Measurements from ENCODE around the gene RALGDS. TPM values are rescaled to one million over a fixed set of nuclear protein-coding genes. Genes with fewer than 3 reads are reported as not detected.
A peak's percentile ranks its signal among the peaks of the same experiment; 100 is the strongest.
"Not testable (repeated sequence)": the region's sequence is repeated elsewhere in the genome, so short reads cannot be mapped to it uniquely, and the experiment has no call there.

The RALGDS gene
- total RNA-seq, 1 donor from 2014 or later = 33.1 TPM

DNA sequence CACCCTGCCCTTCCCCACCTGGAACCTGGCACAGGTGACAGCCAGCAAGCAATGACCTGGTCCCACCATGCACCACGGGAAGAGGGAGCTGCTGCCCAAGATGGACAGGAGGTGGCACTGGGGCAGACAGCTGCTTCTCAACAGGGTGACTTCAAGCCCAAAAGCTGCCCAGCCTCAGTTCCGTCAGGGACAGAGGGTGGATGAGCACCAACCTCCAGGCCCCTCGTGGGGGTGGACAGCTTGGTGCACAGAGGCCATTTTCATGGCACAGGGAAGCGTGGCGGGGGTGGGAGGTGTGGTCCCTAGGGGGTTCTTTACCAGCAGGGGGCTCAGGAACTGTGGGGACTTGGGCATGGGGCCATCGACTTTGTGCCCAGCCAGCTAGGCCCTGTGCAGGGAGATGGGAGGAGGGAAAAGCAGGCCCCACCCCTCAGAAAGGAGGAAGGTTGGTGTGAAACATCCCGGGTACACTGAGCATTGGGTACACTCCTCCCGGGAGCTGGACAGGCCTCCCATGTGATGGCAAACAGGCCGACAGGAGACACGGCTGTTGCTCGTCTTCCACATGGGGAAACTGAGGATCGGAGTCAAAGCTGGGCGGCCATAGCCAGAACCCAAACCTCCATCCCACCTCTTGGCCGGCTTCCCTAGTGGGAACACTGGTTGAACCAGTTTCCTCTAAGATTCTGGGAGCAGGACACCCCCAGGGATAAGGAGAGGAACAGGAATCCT is 57.4 kb downstream of the RALGDS start:
- DNase-seq (no peak), ATAC-seq (no peak)
- intact Hi-C loops (cut with micrococcal nuclease) = no loop called here

DNA sequence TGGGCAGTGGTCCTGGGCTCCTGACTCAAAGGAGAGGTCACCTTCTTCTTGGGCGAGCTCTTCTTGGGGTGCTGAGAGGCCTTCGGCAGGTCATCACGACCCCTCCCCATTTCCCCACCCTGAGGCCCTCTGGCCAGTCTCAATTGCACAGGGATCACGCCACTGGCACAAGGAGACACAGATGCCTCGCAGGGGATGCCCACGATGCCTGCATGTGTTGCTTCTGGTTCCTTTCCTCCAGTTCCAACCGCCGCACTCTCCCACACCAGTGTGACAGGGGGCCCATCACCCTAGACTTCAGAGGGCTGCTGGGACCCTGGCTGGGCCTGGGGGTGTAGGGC is 57.9 kb downstream of the RALGDS start:
- ATAC-seq (no peak), DNase-seq (no peak)
- intact Hi-C loops (cut with micrococcal nuclease) = no loop called here

DNA sequence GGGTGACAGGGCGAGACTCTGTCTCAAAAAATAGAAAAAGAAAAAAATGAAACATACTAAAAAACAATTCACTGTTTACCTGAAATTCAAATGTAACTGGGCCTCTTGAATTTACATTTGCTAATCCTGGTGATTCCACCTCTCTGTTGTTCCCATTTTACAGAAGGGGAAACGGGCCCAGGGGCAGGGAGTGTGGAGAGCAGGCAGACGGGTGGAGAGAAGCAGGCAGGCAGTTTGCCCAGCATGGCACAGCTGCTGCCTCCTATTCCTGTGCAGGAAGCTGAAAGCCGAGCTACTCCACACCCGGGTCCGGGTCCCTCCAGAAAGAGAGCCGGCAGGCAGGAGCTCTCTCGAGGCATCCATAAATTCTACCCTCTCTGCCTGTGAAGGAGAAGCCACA is 58.5 kb downstream of the RALGDS start:
- intact Hi-C loops (cut with micrococcal nuclease); ATAC-seq; DNase-seq: not testable (repeated sequence)

DNA sequence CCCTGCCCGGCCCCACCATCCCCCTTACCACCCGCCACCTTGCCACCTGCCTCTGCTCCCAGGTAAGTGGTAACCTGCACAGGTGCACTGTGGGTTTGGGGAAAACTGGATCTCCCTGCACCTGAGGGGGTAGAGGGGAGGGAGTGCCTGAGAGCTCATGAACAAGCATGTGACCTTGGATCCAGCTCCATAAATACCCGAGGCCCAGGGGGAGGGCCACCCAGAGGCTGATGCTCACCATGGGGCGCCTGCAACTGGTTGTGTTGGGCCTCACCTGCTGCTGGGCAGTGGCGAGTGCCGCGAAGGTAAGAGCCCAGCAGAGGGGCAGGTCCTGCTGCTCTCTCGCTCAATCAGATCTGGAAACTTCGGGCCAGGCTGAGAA is 59.3 kb downstream of the RALGDS start, which contains the start of gene CEL:
Gene CEL, plus strand, starts transcription at position 218 of the 382 bp plus-strand sequence. Its CDS starts 22 bp downstream, at position 240.
- DNase-seq; intact Hi-C loops (cut with micrococcal nuclease): not testable (repeated sequence)
- peak; percentile 53 for ATAC-seq

DNA sequence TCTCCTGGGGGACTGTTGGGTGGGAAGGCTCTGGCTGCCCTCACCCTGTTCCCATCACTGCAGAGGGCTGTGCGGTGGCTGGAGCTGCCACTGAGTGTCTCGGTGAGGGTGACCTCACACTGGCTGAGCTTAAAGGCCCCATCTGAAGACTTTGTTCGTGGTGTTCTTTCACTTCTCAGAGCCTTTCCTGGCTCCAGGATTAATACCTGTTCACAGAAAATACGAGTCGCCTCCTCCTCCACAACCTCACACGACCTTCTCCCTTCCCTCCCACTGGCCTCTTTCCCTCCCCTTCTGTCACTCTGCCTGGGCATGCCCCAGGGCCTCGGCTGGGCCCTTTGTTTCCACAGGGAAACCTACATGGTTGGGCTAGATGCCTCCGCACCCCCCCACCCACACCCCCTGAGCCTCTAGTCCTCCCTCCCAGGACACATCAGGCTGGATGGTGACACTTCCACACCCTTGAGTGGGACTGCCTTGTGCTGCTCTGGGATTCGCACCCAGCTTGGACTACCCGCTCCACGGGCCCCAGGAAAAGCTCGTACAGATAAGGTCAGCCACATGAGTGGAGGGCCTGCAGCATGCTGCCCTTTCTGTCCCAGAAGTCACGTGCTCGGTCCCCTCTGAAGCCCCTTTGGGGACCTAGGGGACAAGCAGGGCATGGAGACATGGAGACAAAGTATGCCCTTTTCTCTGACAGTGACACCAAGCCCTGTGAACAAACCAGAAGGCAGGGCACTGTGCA is 59.8 kb downstream of the RALGDS start:
- DNase-seq; intact Hi-C loops (cut with micrococcal nuclease): not testable (repeated sequence)
- peak; percentile 56 for ATAC-seq

DNA sequence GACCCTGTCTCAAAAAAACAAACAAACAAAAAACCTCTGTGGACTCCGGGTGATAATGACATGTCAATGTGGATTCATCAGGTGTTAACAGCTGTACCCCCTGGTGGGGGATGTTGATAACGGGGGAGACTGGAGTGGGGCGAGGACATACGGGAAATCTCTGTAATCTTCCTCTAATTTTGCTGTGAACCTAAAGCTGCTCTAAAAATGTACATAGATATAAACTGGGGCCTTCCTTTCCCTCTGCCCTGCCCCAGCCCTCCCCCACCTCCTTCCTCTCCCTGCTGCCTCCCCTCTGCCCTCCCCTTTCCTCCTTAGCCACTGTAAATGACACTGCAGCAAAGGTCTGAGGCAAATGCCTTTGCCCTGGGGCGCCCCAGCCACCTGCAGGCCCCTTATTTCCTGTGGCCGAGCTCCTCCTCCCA is 60.6 kb downstream of the RALGDS start:
- DNase-seq (no peak), ATAC-seq (peak; percentile 2)
- intact Hi-C loops (cut with micrococcal nuclease) = no loop called here

DNA sequence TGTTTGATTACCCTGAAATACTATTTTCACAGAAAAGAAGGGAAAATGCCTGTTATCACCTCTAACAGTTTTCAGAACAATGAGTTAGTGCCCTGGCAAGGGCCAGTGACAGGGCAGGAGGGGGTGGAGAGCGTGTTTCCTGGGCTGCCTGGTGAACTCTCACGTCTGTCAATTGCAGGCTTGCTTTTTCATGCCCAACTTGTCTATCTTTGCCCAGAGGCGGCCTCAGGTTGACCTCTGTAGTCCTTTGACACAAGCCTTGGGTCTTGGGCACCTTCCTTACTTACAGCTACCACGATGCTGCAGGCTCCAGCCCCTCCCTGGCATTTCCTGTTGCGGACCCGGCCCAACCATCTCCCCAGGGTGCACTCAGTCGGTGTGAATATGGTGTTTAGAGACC is 61.4 kb downstream of the RALGDS start:
- intact Hi-C loops (cut with micrococcal nuclease) = no loop called here
- DNase-seq = no peak
- ATAC-seq = no peak

DNA sequence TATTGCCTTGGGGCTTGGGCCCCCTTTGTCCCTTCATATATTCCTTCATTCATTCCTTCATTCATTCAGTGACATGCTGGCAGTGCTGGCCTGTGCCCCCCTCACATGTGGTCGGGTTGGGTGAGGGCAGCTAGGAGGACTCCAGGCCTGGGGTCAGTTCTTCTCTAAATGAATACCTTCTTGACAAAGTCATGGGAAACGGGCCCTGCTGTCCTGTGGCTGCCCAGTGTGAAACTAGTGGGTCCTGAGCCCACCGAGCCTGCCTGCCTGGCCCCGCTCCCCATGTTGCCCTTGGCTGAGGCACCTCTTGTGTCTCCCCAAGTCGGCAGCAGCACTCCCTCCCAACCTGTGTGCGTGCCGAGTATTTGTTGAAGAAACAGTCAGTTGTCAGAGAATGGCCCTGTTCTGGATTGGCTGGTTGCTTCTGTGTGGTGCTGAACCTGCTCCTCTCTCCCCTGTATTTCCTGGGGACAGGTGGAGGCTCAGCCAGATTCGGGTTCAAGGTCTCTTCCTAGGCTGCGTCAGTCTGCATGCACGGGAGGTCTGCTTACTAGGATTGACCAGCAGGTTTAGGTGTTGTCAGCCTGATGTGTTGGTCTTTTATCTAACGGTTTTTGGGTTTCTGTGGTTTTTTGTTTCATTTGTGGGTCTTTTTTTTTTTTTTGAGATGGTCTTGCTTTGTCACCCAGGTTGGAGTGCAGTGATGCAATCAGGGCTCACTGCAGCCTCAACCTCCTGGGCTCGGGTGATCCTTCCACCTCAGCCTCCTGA is 62.3 kb downstream of the RALGDS start:
- intact Hi-C loops (cut with micrococcal nuclease) = no loop called here
- DNase-seq (no peak), ATAC-seq (no peak)

DNA sequence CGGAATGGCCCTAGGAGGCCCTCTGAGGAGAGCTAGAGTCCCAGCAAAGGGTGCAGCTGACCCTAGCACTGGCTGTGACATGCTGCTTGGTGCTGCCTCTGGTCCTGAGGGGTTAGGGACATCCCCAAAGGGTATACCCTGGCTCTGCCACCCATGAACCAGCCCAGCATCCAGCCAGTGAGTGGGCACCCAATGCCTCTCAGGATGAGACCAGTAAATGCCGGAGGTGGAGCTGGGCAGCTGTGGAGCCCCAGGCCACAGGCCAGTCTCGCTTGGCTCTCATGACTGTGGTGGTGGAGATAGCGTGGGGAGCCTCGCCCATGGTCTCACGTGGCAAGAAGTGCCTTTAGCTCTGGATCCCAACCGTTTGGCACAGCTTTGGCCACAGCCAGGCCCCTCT is 63.0 kb downstream of the RALGDS start:
- DNase-seq (no peak), ATAC-seq (no peak)
- intact Hi-C loops (cut with micrococcal nuclease) = no loop called here

DNA sequence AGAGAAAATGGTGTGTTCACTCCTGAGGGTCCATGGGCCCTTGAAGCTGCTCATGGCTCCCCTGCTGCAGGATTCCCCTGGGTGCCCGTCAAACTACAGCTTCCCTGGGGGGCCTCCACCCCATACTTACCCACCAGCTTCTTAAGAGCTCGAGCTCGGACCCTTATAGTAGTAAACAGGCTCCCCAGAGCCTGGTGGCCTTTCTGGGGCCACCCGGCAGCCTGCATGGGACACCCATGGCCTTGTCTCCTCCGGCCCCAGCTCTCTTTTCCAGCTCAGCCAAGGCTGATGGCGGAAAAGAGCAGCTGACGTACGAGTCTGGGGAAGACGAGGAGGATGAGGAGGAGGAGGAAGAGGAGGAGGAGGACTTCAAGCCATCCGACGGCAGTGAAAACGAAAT is 63.5 kb downstream of the RALGDS start:
- intact Hi-C loops (cut with micrococcal nuclease) = no loop called here
- DNase-seq (no peak), ATAC-seq (no peak)

DNA sequence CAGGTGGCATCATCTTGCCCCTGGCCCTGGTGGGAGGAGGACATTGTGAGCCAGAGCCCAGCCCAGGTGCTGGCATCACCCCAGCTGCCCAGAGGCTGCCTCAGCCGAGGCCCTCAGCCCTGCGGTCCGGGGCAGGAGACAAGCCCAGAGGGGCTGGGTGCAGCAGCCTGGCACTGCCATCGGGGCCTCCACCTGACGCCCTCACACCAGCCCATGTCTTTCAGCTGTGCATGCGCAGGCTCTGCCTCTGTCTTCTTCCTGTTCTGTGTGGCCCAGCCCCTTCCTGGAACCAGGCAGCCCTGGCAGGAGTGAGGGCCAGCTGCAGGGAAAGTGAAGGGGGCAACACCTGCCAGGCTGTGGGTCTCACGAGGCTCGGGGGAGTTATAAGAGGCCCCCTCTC is 64.0 kb downstream of the RALGDS start:
- no peak for DNase-seq
- ATAC-seq = no peak
- intact Hi-C loops (cut with micrococcal nuclease) = no loop called here

DNA sequence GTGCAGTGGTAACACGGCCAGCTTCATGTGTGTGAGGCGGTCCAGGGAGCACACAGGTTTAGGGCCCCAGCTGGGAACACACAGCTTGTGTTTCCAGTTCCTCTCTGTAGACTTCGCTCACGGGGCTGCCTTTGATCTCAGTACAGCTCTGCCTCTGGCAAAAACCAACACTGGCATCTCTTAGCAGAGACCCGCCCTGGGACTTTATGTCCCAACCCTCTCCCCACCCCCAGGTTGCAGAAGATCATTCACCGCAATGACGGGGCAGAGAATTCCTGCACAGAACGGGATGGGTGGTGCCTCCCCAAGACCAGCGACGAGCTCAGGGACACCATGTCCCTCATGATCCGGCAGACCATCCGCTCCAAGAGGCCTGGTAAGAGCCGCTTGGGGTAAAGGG is 64.5 kb downstream of the RALGDS start:
- no peak for ATAC-seq
- DNase-seq = no peak
- intact Hi-C loops (cut with micrococcal nuclease) = no loop called here

DNA sequence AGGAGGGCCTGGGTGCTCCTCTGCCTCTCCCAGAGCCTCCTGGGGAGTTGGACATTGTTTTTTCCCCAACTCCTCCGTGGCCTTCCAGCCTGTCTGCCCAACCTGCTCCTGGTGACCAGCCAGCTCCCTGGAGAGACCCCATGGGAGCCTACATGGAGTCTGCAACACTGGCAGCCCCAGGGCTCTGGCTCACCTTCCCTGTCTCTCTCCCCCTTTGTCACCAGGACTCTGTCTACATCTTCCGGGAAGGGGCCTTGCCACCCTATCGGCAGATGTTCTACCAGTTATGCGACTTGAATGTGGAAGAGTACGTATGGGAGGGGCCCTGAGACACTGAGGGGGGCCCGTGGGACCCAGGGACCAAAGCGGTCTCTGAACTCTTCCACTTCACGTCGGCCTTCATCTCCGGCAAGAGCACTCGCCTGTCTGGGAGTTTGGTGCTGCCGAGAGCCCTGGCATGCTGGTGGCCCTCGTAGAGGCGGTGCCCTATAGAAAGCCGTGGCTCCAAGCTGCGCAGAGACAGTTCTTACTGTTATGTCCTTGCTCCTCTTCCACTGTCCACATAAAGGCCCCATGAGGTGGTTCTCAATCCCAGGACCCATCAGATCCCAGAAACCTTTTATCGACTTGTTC is 65.1 kb downstream of the RALGDS start:
- DNase-seq (no peak), ATAC-seq (no peak)
- intact Hi-C loops (cut with micrococcal nuclease) = no loop called here

DNA sequence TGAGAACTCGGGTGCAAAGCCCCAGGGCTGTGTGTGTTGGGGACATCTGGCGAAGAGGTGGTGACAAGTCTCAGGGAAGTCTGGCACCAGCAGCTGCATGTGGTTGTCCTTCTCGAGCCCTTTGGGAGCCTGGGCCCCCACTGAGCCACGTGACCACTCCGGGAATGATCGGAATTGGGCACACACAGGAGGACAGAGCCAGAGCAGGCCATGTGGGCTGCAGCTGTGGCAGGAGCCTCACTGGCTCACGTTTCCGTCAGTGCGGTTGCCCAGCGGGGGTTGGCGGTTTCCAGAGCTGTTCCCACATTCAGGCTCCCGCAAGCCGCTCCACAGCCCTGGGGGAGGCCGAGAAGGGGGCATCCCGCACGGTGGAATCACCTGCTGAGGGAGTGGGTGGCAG is 66.1 kb downstream of the RALGDS start:
- DNase-seq (peak; percentile 90), ATAC-seq (peak; percentile 89)
- intact Hi-C loops (cut with micrococcal nuclease) = no loop called here

DNA sequence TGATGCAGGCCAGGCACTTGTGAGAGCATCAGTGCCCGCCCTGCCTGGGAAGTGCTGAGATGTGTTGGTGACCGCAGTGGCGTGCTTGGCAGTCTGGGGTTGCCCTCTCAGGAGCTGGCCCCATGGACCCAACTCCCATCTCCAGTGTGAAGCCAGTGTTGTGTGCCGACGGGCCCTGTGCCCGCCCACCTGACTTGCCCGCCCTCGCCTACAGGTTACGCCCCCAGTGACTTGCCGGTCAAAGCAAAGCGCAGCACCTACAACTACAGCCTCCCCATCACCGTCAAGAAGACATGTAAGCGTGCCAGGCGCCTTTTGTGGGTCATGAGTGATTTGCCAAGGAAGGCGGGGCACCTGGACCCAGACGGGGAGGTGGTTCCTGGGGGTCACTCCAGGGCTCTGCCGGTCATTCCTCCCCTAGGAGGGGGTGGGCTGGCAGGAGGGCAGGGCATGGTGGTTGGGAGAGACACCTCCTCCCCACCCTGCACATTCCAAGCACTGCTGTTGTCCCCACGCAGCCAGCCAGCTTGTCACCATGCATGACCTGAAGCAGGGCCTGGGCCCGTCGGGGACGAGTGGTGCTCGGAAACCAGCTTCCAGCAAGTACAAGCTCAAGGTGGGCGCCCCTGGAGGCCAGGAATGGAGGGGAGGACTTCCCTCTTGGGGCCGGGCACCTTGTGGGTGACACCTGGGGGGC is 66.7 kb downstream of the RALGDS start:
- ATAC-seq = peak; percentile 78
- peak; percentile 83 for DNase-seq
- intact Hi-C loops (cut with micrococcal nuclease) = no loop called here

DNA sequence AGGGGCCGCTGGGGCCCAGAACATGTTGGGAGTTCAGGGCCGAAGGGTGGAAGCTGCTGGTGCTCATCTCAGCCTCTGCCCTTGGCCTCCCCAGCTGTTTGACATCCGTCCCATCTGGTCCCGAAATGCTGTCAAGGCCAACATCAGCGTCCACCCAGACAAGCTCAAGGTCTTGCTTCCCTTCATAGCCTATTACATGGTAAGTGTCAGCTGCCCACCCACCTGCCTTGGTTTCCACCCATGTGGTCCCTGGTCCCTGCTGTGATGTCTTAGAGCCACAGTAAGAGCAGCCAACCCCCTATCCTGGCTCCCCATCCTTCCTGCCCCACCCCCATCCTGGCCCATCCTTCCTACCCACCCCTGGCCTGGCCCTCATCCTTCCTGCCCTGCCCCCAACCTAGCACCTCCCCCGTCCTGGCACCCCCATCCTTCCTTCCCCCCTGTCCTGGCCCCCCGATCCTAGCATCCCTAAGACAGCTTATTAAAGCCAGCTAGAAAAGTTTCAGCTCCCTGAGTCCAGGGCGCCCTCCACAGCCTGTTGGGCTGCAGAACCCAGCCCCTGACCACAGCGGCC is 69.0 kb downstream of the RALGDS start:
- ATAC-seq = no peak
- intact Hi-C loops (cut with micrococcal nuclease) = no loop called here

DNA sequence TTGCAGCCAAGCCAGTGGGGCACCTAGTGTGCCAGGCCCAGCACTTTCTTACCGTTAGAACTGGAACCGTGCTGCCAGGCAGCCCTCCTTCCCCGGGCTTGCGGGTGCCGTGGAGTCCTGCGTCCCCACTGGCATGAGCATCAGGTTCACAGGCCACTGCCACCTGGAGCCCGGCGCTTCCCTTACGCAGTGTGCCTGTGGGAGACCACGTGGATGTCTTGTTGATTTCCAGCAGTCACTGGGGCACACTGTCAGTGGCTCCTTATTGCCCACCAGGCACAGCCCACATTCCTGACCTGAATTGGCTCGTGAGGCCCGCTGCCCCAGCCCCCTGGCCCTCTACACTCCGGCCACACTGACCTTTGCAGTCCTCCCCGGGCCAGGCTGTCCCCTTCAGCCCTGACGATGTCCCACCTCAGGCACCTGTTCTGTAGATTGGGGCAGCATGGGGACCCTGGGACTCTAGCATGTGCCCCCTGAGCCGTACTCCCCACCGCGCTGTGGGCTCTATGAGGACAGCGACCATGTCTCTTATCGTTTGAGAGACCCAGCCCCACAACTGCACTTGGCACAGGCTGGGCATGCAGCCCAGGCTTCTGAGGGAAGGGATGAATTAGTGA is 69.6 kb downstream of the RALGDS start:
- no peak for ATAC-seq
- peak; percentile 26 for DNase-seq
- intact Hi-C loops (cut with micrococcal nuclease) = no loop called here

More for the DNA sequence above, 69.0 kb downstream of the RALGDS start:
- no peak for DNase-seq

DNA sequence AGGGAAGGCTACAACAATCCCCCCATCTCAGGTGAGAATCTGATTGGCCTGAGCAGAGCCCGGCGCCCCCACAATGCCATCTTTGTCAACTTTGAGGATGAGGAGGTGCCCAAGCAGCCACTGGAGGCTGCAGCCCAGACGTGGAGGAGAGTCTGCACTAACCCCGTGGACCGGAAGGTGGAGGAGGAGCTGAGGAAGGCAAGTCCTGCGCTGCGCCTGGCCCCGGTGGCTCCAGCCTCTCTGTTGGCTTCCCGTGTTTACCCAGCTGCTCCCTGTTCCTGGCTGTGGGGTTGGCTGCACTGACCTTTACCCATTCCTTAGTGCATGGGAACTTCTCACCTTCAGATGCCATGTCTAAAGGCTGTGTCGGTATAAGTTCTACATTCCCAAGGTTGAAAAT is 70.3 kb downstream of the RALGDS start:
- intact Hi-C loops (cut with micrococcal nuclease) = no loop called here
- DNase-seq (peak; percentile 23), ATAC-seq (no peak)

Data from left ventricle myocardium superior (tissue), 1 donor.